Keratinocyte (primary cell): ENCODE results near the gene NNAT. TPM values are rescaled to one million over a fixed set of nuclear protein-coding genes. Genes with fewer than 3 reads are reported as not detected.

Experiments
- DNase-seq: peaks from one replicate; pipeline ENCODE4 v3.0.0-alpha.2; 2011; ENCODE audit warnings: low read depth, missing footprints, low spot score
- FAIRE-seq: peaks from 2 replicates; lab custom pipeline; 2011; peaks lifted over from hg19 to GRCh38; lab: Jason Lieb, UNC
- H2AFZ ChIP-seq: 2 replicates; pipeline ENCODE4 v1.6.0; 2012; ENCODE audit warnings: low read length, control low read depth, inconsistent platforms; ENCODE audit not compliant: control insufficient read depth
- H3K27ac ChIP-seq: 2 replicates; pipeline ENCODE4 v1.5.1; 2011; ENCODE audit warnings: low read length; ENCODE audit not compliant: control insufficient read depth, insufficient read depth
- H3K27me3 ChIP-seq: 3 replicates; pipeline ENCODE4 v1.6.0; 2011; ENCODE audit warnings: low read length; ENCODE audit not compliant: control insufficient read depth, insufficient read depth; ENCODE audit errors: extremely low read depth
- H3K36me3 ChIP-seq, 2 experiments: 2 replicates in 1 of 2; 3 replicates in 1 of 2; pipeline ENCODE4 v1.5.1; 2011; ENCODE audit warnings: low read length in 2 of 2, mild to moderate bottlenecking in 1 of 2; ENCODE audit not compliant: control insufficient read depth in 2 of 2, insufficient read depth in 2 of 2; ENCODE audit errors: extremely low read depth in 1 of 2
- H3K4me1 ChIP-seq: 3 replicates; pipeline ENCODE4 v1.5.1; 2011; ENCODE audit warnings: low read length; ENCODE audit not compliant: control insufficient read depth, insufficient read depth; ENCODE audit errors: extremely low read depth
- H3K4me2 ChIP-seq: 3 replicates; pipeline ENCODE4 v1.6.0; 2011; ENCODE audit warnings: low read depth, low read length; ENCODE audit not compliant: control insufficient read depth, insufficient read depth; ENCODE audit errors: extremely low read depth
- H3K4me3 ChIP-seq, 3 experiments: fragments of 200-600 bp in 1 of 3; sonication (generic) in 1 of 3; 2 replicates in 2 of 3; 3 replicates in 1 of 3; pipeline ENCODE4 v1.5.1; 2011 to 2016; ENCODE audit warnings: low read length in 3 of 3, mild to moderate bottlenecking in 3 of 3, control low read depth in 2 of 3, inconsistent platforms in 1 of 3, low read depth in 1 of 3, mixed read lengths in 1 of 3, mixed run types in 1 of 3, moderate library complexity in 1 of 3; ENCODE audit not compliant: control insufficient read depth in 2 of 3, insufficient read depth in 2 of 3; ENCODE audit errors: extremely low read depth in 1 of 3
- H3K79me2 ChIP-seq: 2 replicates; pipeline ENCODE4 v1.6.0; 2012; ENCODE audit warnings: low read length; ENCODE audit not compliant: control insufficient read depth, insufficient read depth
- H3K9ac ChIP-seq: 3 replicates; pipeline ENCODE4 v1.6.0; 2011; ENCODE audit warnings: low read length; ENCODE audit not compliant: control insufficient read depth, insufficient read depth; ENCODE audit errors: extremely low read depth
- H3K9me1 ChIP-seq: 3 replicates; pipeline ENCODE4 v1.6.0; 2011; ENCODE audit warnings: low read length; ENCODE audit not compliant: control insufficient read depth, insufficient read depth; ENCODE audit errors: extremely low read depth
- H3K9me3 ChIP-seq: 2 replicates; pipeline ENCODE4 v1.5.1; 2012; ENCODE audit warnings: low read depth, low read length; ENCODE audit not compliant: control insufficient read depth
- H4K20me1 ChIP-seq: 3 replicates; pipeline ENCODE4 v1.6.0; 2011; ENCODE audit warnings: low read length; ENCODE audit not compliant: control insufficient read depth, insufficient read depth; ENCODE audit errors: extremely low read depth
- EZH2 ChIP-seq: IDR thresholded peaks from one replicate; pipeline ENCODE4 v1.6.1; 2012; ENCODE audit warnings: inconsistent platforms, mild to moderate bottlenecking, low read length, moderate library complexity
- dilution Hi-C: fragments of 300-500 bp; cut with MboI; formaldehyde crosslinking; loops from one replicate; pipeline ENCODE4 v1.7.0; 2020; ENCODE audit warnings: low sequenced_read_pairs; ENCODE audit not compliant: extremely low pct_ligation_motif_present
- polyA plus RNA-seq, 5 experiments: library from polyadenylated mRNA; depleted of rRNA in 3 of 5; stranded (reverse) in 3 of 5; stranded (forward) in 1 of 5; unstranded in 1 of 5; fragments of >200 nt; gene quantifications; 1 replicate in 1 of 5; 2 replicates in 3 of 5; 3 replicates in 1 of 5; pipeline versions ENCODE4 v1.2.1 to v1.2.3, GENCODE V29; 2011 to 2012; ENCODE audit warnings: missing spikeins in 2 of 5, low read depth in 1 of 5, low replicate concordance in 1 of 5
- TF ChIP-seq, protein P1 (sequence below), 3 experiments: IDR thresholded peaks in 1 of 3; conservative IDR thresholded peaks in 1 of 3; optimal IDR thresholded peaks in 1 of 3; 2 replicates in 2 of 3; 3 replicates in 1 of 3; pipeline versions ENCODE3 to v1.5.1; 2011; ENCODE audit warnings: low read length in 3 of 3, mild to moderate bottlenecking in 3 of 3, moderate library complexity in 2 of 3, control low read depth in 1 of 3, inconsistent platforms in 1 of 3; ENCODE audit not compliant: insufficient read depth in 2 of 3; ENCODE audit errors: extremely low read depth in 1 of 3

Gene NNAT
- polyA plus RNA-seq, 1 donor (not counting 4 experiments of a cell fraction or from before 2014, with no cell fraction given): 0.79 TPM

GRCh38 chr20:37523911-37524700 lies 3.1 kb downstream of the NNAT start:
- Histone ChIP-seq H4K20me1 (peaks cover 58% of the 10 kb centered on the region), H3K27ac (peak overlapping the region; percentile 98), H3K9me1 (peaks cover 17% of the 10 kb centered on the region), H3K9me3 (no peaks in the 10 kb centered on the region), H3K79me2 (peaks cover 80% of the 10 kb centered on the region), H2AFZ (no peak overlapping the region), H3K9ac (peak overlapping the region; percentile 45), H3K4me3 (peak overlapping the region; percentile 20 to 39 (median 22)), H3K4me2 (peak overlapping the region; percentile 95), H3K27me3 (no peaks in the 10 kb centered on the region), H3K36me3 (peaks cover 6 to 19% of the 10 kb centered on the region in 2 experiments), H3K4me1 (peaks cover 50% of the 10 kb centered on the region)
- dilution Hi-C loops: no loop called here
- TF ChIP-seq EZH2: no peak
- TF ChIP-seq, protein P1, sequence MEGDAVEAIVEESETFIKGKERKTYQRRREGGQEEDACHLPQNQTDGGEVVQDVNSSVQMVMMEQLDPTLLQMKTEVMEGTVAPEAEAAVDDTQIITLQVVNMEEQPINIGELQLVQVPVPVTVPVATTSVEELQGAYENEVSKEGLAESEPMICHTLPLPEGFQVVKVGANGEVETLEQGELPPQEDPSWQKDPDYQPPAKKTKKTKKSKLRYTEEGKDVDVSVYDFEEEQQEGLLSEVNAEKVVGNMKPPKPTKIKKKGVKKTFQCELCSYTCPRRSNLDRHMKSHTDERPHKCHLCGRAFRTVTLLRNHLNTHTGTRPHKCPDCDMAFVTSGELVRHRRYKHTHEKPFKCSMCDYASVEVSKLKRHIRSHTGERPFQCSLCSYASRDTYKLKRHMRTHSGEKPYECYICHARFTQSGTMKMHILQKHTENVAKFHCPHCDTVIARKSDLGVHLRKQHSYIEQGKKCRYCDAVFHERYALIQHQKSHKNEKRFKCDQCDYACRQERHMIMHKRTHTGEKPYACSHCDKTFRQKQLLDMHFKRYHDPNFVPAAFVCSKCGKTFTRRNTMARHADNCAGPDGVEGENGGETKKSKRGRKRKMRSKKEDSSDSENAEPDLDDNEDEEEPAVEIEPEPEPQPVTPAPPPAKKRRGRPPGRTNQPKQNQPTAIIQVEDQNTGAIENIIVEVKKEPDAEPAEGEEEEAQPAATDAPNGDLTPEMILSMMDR (optimal IDR thresholded peaks at IDR 0.05 in 1 of 3, IDR thresholded peaks at IDR 0.05 in 1 of 3, conservative IDR thresholded peaks at IDR 0.05 in 1 of 3; ENCODE audit: extremely low read depth in 1 of 3, insufficient read depth in 2 of 3, low read length in 3 of 3): no peak
- DNase-seq (no peak), FAIRE-seq (no peak)

GRCh38 chr20:37524859-37525708 lies 4.0 kb downstream of the NNAT start:
- H4K20me1 ChIP-seq: peaks cover 48% of the 10 kb centered on the region
- FAIRE-seq: peak; percentile 96
- peak; percentile 88 for DNase-seq
- dilution Hi-C loops: no loop called here
- H2AFZ ChIP-seq: no peak overlapping the region
- H3K4me2 ChIP-seq: peak overlapping the region; percentile 95
- peaks cover 6 to 13% of the 10 kb centered on the region in 2 experiments for H3K36me3 ChIP-seq
- H3K79me2 ChIP-seq: peaks cover 70% of the 10 kb centered on the region
- no peaks in the 10 kb centered on the region for H3K9me3 ChIP-seq
- no peaks in the 10 kb centered on the region for H3K27me3 ChIP-seq
- H3K4me3 ChIP-seq: peak overlapping the region; percentile 88 to 94 (median 92)
- TF ChIP-seq EZH2: no peak
- TF ChIP-seq, protein P1 (optimal IDR thresholded peaks at IDR 0.05 in 1 of 3, IDR thresholded peaks at IDR 0.05 in 1 of 3, conservative IDR thresholded peaks at IDR 0.05 in 1 of 3; ENCODE audit: extremely low read depth in 1 of 3, insufficient read depth in 2 of 3, low read length in 3 of 3): no peak
- peak overlapping the region; percentile 94 for H3K9ac ChIP-seq
- H3K4me1 ChIP-seq: peaks cover 51% of the 10 kb centered on the region
- H3K27ac ChIP-seq: peak overlapping the region; percentile 98
- peaks cover 17% of the 10 kb centered on the region for H3K9me1 ChIP-seq
